GM23248 (cell line): ENCODE measurements around the gene KREMEN1.
"Not testable (repeated sequence)": the region's sequence is repeated elsewhere in the genome, so short reads cannot be mapped to it uniquely, and the experiment has no call there.

ENCODE experiments used
- EZH2 ChIP-seq: fragments of 200-600 bp; sonication (generic); IDR thresholded peaks from 2 replicates; pipeline ENCODE4 v1.6.1; 2018; ENCODE audit warnings: antibody characterized with exemption, mild to moderate bottlenecking; ENCODE audit not compliant: insufficient read depth, poor library complexity, severe bottlenecking
- EZH2phosphoT487 ChIP-seq: fragments of 200-600 bp; sonication (generic); IDR thresholded peaks from 2 replicates; pipeline ENCODE4 v1.6.1; 2018; ENCODE audit warnings: antibody characterized with exemption, moderate library complexity, mild to moderate bottlenecking, low read depth; ENCODE audit not compliant: insufficient read depth

DNA sequence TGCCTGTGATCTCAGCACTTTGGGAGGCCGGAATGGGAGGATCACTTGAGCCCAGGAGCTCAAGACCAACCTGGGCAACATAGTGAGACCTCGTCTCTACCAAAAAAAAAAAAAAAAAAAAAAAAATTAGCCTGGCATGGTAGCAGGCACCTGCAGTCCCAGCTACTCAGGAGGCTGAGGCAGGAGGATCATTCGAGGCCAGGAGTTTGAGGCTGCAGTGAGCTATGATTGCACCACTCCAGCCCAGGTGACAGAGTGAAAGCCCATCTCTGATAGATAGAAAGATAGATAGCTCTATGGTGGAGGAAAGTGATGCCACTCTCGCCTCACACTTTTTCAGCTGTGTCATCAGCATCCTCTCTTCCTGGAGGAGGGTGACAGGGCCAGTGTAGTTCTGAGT, 33.2 kb upstream of the KREMEN1 start:
- TF ChIP-seq EZH2, EZH2phosphoT487: not testable (repeated sequence)
